ENCODE data around the gene MEIS2.

MEIS2 gene

DNA sequence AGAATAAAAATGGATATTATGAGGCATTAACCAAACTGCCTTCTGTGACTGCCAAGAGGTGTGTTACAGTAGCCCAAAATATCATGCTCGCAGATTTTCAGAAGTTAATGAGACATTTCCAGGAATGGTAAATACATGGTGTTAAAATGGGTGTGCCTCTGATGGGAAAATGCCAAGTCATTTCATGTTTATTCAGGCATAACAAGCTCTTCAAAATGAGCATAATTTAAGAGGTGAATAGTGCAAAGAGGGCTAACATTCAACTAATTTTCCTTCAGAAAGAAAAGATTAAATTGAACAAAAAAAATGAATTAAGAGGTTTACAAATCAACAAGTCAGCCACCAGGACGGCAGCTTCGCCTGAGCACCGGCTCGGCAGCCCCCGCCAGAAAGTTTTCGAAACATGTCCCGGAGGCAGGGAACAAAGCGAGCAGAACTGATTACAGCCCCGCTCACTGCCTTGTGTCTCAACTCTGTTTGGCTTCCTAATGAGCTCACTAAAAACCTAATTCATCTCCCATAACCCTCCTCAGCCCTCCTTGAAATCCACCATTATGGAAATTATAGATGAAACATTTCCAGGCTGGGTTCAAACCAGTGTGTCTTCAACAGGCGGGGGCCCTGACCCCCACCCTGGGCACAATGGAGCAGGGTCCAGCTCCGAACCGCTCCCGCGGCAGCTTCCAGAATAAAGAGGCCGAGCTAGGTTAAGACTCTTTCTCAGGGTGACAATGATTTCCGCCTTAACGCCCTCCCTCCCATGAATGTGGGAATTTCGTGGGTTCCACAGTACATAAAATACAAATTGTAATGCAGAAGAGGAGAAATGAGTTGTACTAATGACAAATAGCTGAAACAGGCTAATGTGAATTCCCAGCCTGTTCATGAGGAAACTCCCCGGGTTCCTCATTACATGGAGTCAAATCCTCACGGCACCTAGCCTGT is 43.9 kb downstream of the MEIS2 start:
- ChIA-PET POLR2A (no interaction called here), CTCF (no interaction called here)
- TF ChIP-seq IKZF3 (tag by site-specific recombination; IDR thresholded peaks at IDR 0.05) (no peak), OSR2 (tag by site-specific recombination; IDR thresholded peaks at IDR 0.05) (0 out of 2 replicates have a peak, but pooled peaks have one; percentile 16)
- TF ChIP-seq, protein P1, sequence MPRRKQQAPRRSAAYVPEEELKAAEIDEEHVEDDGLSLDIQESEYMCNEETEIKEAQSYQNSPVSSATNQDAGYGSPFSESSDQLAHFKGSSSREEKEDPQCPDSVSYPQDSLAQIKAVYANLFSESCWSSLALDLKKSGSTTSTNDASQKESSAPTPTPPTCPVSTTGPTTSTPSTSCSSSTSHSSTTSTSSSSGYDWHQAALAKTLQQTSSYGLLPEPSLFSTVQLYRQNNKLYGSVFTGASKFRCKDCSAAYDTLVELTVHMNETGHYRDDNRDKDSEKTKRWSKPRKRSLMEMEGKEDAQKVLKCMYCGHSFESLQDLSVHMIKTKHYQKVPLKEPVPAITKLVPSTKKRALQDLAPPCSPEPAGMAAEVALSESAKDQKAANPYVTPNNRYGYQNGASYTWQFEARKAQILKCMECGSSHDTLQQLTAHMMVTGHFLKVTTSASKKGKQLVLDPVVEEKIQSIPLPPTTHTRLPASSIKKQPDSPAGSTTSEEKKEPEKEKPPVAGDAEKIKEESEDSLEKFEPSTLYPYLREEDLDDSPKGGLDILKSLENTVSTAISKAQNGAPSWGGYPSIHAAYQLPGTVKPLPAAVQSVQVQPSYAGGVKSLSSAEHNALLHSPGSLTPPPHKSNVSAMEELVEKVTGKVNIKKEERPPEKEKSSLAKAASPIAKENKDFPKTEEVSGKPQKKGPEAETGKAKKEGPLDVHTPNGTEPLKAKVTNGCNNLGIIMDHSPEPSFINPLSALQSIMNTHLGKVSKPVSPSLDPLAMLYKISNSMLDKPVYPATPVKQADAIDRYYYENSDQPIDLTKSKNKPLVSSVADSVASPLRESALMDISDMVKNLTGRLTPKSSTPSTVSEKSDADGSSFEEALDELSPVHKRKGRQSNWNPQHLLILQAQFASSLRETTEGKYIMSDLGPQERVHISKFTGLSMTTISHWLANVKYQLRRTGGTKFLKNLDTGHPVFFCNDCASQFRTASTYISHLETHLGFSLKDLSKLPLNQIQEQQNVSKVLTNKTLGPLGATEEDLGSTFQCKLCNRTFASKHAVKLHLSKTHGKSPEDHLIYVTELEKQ (tag by site-specific recombination; IDR thresholded peaks at IDR 0.05; ENCODE audit: borderline replicate concordance) = no peak
- Histone ChIP-seq H3K9me3 (ENCODE audit: control insufficient read depth, insufficient read depth, low read depth, low read length) (no peaks in the 10 kb centered on the region), H3K27ac (ENCODE audit: extremely low read depth, low read depth, low read length) (peak overlapping the region; percentile 21; the same call in 1 of the 2 replicates), H3K4me1 (ENCODE audit: control insufficient read depth, insufficient read depth, low read length) (peaks cover 3% of the 10 kb centered on the region; the same call in 1 of the 2 replicates), H3K36me3 (ENCODE audit: control insufficient read depth in 2 of 2, insufficient read depth in 1 of 2, low read length in 2 of 2) (no peaks in the 10 kb centered on the region), H3K4me3 (ENCODE audit: low read depth, low read length) (no peak overlapping the region)

DNA sequence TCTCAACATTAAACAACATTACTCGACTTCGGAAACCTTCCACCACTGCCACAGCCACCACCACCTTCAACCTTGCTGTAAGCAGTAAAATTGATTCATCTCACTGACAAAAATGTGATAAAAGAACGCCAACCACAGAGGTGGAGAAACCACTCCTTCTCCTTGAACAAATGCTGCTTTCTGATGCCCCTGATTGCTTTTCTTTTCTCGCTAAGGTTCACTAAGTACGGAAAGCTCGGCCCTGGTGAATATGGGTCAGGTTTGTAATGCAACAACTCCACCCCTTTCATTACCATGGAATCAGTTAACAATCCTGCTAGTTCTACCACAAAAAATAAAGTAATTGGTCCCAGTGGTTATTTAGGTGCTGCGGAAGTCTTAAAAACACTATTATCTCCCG is 44.9 kb downstream of the MEIS2 start:
- ChIA-PET CTCF (no interaction called here), POLR2A (no interaction called here)
- H3K4me1 ChIP-seq (ENCODE audit: control insufficient read depth, insufficient read depth, low read length) = peaks cover 3% of the 10 kb centered on the region; the same call in 1 of the 2 replicates
- no peak overlapping the region for H3K4me3 ChIP-seq (ENCODE audit: low read depth, low read length)
- H3K9me3 ChIP-seq (ENCODE audit: control insufficient read depth, insufficient read depth, low read depth, low read length) = no peaks in the 10 kb centered on the region
- no peaks in the 10 kb centered on the region for H3K36me3 ChIP-seq (ENCODE audit: control insufficient read depth in 2 of 2, insufficient read depth in 1 of 2, low read length in 2 of 2)
- no peak overlapping the region for H3K27ac ChIP-seq (ENCODE audit: extremely low read depth, low read depth, low read length)
- TF ChIP-seq SP7 (tag by site-specific recombination; IDR thresholded peaks at IDR 0.05) = no peak
- TF ChIP-seq, protein P2, sequence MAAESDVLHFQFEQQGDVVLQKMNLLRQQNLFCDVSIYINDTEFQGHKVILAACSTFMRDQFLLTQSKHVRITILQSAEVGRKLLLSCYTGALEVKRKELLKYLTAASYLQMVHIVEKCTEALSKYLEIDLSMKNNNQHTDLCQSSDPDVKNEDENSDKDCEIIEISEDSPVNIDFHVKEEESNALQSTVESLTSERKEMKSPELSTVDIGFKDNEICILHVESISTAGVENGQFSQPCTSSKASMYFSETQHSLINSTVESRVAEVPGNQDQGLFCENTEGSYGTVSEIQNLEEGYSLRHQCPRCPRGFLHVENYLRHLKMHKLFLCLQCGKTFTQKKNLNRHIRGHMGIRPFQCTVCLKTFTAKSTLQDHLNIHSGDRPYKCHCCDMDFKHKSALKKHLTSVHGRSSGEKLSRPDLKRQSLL (tag by site-specific recombination; IDR thresholded peaks at IDR 0.05) = no peak
- no peak for TF ChIP-seq ZNF341 (tag by site-specific recombination; IDR thresholded peaks at IDR 0.05; ENCODE audit: low read depth)
- TF ChIP-seq, protein P3, sequence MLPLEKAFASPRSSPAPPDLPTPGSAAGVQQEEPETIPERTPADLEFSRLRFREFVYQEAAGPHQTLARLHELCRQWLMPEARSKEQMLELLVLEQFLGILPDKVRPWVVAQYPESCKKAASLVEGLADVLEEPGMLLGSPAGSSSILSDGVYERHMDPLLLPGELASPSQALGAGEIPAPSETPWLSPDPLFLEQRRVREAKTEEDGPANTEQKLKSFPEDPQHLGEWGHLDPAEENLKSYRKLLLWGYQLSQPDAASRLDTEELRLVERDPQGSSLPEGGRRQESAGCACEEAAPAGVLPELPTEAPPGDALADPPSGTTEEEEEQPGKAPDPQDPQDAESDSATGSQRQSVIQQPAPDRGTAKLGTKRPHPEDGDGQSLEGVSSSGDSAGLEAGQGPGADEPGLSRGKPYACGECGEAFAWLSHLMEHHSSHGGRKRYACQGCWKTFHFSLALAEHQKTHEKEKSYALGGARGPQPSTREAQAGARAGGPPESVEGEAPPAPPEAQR (tag by site-specific recombination; IDR thresholded peaks at IDR 0.05) = no peak
- no peak for TF ChIP-seq ZNF157 (tag by site-specific recombination; IDR thresholded peaks at IDR 0.05)
- TF ChIP-seq ZNF768 (tag by site-specific recombination; IDR thresholded peaks at IDR 0.05) = no peak
- TF ChIP-seq ZNF112 (tag by site-specific recombination; IDR thresholded peaks at IDR 0.05) = no peak
- TF ChIP-seq IKZF3 (tag by site-specific recombination; IDR thresholded peaks at IDR 0.05) = no peak
- TF ChIP-seq OSR2 (tag by site-specific recombination; IDR thresholded peaks at IDR 0.05) = no peak
- TF ChIP-seq, protein P4, sequence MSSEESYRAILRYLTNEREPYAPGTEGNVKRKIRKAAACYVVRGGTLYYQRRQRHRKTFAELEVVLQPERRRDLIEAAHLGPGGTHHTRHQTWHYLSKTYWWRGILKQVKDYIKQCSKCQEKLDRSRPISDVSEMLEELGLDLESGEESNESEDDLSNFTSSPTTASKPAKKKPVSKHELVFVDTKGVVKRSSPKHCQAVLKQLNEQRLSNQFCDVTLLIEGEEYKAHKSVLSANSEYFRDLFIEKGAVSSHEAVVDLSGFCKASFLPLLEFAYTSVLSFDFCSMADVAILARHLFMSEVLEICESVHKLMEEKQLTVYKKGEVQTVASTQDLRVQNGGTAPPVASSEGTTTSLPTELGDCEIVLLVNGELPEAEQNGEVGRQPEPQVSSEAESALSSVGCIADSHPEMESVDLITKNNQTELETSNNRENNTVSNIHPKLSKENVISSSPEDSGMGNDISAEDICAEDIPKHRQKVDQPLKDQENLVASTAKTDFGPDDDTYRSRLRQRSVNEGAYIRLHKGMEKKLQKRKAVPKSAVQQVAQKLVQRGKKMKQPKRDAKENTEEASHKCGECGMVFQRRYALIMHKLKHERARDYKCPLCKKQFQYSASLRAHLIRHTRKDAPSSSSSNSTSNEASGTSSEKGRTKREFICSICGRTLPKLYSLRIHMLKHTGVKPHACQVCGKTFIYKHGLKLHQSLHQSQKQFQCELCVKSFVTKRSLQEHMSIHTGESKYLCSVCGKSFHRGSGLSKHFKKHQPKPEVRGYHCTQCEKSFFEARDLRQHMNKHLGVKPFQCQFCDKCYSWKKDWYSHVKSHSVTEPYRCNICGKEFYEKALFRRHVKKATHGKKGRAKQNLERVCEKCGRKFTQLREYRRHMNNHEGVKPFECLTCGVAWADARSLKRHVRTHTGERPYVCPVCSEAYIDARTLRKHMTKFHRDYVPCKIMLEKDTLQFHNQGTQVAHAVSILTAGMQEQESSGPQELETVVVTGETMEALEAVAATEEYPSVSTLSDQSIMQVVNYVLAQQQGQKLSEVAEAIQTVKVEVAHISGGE (tag by site-specific recombination; conservative IDR thresholded peaks at IDR 0.05; ENCODE audit: low read depth) = no peak
- TF ChIP-seq ZSCAN16 (tag by site-specific recombination; IDR thresholded peaks at IDR 0.05) = no peak

Data from HEK293 (cell line).